Globus pallidus (tissue), 1 donor: ENCODE data around the gene NSG1.

Experiments
- DNase-seq: peaks from one replicate; pipeline ENCODE4 v3.0.0-alpha.2; 2015; ENCODE audit warnings: low spot score

The NSG1 gene

DNA sequence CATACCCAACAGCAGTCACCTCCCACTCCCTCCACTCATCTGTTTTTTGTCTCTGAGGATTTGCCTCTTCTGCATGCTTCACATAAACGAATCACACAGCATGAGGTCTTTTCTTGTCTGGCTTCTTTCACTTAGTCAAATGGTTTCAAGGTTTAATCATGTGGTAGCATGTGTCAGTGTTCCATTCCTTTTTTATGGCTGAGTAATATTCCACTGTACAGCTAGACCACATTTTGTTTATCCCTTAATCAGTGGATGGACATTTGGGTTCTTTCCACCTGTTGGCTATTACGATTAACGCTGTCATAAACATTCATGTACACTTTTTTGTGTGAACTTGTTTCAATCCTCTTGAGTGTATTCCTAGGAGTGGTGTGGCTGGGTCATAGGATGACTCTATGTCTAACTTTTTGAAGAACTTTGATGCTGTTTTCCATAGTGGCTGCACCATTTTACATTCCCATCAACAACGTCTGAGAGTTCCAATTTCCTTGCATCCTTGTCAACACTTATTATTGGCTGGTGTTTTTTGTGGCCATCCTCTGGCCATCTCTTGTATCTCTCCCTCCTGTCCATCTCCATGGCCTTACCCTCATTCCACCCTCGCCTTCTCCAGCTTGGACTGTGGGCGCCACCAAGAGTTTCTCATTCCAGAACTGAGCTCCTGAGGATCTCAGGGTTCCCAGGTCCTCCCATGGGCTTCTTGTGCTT lies 12.4 kb upstream of the NSG1 start:
- no peak for DNase-seq

DNA sequence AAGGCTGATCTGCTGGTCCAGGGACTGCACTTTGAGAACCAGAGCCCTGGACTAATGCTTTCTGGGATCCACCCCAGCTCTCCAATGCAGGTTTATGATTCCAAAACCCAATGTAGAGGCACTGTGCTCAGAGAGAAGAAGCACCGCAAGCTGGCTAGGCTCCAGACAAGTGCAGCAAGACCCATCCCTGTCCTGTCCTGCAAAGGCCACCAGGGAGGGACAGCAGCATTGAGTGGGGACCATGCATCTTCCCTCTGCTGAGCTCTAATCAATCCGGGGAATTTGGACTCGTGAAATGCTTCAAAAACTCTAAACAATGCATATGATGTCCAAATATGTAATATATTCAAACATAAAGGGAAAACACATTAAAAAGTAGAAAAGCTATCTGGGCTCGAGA lies 10.8 kb upstream of the NSG1 start:
- DNase-seq, result no peak

DNA sequence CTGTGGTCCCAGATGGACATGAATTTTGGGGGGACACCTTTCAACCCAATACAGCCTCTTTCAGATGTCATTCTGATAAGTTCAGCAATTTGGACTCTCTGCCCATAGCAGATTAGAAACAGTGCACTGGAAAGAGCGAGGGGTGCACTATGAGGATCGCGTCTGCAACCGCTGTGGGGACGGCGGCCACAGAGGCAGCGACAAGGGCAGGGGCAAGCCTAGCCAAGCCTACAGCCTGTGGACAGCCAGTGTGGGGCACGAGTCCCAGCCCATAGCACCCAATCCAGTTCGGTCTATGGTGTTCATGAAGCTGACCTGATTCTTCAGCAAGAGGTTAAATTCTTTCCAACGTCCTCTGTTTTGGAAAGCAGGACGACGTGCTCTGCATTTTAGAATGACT lies 9.7 kb upstream of the NSG1 start:
- no peak for DNase-seq

DNA sequence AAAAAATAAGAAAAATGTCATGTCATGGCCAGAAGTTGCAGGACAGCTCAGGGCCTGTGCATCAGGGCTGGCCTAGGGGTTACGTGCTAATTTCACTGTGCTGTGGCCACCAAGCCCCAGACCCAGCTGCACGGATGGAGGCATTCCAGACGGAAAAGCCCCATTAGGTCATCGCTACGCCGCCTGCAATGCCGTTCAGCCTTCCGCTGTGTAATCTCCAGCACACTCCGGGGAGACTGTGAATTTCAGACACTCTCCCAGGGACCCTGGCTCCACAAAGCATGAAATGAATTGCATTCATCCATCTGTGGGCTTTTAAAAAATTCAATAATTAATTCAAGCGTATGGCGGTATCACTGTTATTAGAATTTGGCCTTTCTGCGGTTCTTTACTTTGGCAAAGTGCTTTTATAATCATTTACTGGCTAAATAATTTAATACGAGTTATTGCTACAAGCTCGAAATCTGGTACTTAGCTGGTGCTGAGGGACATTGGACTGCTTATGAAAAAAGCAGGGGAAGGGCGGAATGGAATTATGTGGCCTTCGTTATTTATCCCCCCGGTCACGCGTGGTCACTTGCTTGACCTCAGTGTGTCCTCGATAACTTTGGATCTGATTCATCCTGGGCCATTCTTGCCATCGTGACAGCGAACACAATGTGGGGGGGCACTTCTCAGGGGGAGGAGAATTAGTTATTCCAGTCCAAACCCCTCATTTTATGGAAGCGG lies 9.0 kb upstream of the NSG1 start:
- DNase-seq, result no peak

DNA sequence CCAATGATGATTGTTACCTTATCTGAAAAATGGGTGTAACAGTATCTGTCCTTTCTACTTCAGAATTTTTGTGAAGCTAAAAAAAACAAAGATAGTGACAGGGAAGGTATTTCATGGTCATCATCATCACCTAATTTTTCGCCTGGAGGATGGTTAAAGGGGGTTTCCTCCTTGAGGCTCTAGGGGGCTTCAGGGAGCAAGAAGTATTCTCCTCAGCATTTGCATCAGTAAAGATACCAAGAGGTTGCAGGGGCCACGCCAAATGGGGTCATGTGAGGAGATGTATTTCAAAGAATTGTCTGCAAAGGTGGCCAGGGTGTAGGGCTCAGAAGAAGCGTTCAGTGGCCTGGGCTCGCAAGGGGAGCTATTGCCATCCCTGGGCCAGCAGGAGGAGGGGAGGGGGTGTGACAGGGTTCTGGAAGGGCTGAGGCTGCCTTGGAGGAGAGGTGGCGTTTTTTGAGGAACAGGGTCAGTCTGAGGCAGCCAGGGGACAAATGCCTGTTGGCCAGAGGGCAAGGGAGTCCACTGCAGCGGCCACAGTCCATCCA lies 7.3 kb upstream of the NSG1 start:
- DNase-seq, result no peak

DNA sequence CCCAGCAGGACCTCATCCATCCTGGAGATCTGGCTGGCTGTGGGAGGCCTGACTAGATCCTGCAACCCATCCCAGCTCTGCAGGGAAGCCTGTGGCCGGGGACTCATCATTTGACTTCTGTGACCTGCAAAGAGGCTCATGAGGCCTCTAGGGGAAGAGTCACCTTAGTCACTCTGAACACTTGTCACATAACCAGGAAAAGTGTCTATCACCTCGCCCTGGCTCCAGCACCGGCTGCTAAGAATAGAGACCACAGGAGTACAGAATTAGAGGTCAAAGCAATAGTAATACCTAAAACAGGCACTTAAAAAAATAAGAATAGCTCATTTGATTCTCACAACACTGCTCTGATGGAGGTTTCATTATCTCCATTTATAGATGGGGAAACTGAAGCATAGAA lies 3.8 kb upstream of the NSG1 start:
- no peak for DNase-seq

DNA sequence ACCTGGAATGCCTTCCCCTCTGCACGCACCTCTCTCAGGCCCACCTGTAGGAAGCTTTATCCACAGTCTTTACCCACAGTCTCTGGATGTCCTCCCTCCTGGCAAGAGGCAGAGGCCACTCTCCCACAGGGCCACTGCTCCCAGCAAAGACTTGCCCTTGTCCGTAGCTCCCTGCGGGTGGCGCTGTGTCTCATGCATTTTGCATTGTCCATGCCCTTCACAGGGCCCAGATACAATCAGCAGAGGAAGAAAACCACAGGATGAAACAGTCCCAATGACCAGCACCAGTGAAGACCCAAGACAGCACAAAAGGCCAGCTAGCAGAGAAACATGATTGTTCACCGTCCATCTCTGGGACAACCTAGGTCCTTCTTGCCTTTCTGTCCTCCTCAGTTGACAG lies 2.1 kb upstream of the NSG1 start:
- no peak for DNase-seq

DNA sequence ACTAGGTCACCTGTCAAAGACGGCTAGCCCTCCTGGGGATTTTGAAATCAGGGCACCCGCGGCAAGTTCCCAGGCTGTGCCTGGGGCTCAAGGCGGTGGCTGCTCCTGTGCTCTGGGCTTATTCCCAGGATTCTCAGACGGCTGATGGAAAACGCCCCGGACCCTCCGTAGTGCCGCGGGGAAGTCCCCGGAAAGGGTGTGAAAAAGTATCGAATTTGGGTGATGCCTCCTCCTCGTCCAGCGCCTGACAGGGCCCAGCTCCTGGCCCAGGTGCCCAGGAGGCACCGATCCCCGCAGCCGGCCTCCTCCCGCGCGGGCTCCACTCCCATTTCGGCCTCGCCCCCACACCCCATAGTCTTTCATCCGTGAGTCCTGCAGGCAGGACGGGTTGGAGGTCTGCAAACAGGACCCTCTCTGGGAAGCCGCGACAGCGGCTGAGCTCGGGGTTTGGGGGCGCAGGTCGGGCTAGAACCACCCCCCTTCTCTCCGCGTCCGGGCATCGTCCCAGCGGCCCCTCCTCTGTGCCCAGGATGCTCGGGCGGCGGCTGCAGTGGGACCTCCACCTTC lies 1.1 kb upstream of the NSG1 start:
- DNase-seq, result no peak

DNA sequence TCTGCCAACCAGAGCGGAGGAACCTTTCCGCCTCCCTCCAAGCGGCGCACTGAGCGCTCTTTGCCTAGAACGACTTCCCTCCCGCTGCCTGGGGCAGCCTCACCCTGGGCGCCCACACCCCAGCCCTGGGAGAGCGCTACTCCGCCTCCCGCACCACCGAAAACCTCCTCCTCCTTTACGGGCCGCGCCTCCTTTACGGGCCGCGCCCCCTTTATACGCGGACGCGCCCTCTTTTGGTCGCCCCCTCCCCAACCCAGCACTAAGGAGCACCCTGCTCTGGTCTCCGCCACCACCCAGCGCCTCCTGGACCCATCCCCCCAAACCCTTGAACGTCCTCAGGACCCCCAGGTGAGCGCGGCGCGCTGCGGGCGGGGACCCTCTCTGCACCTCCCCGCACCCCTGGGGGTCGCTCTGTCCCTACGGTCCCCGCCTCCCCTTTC lies 586 bp upstream of the NSG1 start:
- DNase-seq, result no peak

DNA sequence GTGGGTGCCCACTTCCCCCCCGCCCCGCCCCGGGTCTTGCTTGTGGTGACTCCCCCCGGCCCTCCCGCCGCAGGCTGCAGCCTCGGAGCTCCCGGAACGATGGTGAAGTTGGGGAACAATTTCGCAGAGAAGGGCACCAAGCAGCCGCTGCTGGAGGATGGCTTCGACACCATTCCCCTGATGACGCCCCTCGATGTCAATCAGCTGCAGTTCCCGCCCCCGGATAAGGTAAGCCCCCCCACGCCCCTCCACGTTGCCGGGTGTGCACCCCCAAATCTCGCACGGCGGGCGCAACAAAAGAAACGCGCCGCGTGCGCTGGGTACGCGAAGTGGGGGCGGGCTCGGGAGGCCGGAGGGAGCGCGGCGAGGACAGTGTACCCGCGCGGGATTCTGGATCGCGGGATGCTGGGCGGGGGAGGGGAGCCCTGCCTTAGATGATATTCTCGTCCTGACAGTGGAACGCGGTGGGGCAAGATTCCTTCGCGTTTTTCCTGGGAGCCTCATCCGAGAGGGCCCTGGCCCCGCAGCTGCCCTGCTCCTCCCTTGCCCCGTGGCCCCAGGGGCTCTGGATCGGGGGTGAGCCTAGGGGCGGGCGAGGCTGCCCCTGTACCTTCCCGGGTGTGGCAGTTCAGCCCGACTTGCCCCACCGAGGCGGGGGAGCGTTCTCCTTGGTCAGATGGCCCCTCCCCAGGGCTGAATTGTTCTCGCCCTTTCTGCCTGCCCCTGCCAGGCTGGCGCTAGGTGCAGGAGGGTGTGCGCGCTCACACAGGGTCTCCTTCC lies 819 bp downstream of the NSG1 start:
- no peak for DNase-seq

DNA sequence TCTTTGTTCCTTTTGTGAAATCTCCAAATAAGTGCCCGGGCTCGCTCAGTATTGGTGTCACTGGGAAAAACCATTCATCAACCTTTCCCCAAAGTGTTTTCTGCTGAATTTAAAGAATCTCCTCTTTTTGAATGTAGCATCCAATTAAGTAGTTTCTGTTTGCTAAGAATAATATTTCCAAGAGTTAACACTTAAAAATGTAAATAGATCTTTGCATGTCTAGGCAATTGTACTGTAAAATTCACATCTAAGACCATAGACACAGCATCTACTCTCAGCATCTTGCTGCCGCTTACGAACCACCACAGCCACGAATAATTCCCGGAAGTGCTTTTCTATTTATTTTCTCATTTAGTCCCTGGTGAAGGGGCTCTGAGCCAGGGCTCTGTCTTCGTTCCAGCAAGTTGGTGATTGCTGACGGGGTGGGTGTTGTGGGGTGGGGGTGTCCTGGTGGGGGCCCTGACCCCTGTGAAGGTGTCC lies 1.4 kb downstream of the NSG1 start:
- no peak for DNase-seq

DNA sequence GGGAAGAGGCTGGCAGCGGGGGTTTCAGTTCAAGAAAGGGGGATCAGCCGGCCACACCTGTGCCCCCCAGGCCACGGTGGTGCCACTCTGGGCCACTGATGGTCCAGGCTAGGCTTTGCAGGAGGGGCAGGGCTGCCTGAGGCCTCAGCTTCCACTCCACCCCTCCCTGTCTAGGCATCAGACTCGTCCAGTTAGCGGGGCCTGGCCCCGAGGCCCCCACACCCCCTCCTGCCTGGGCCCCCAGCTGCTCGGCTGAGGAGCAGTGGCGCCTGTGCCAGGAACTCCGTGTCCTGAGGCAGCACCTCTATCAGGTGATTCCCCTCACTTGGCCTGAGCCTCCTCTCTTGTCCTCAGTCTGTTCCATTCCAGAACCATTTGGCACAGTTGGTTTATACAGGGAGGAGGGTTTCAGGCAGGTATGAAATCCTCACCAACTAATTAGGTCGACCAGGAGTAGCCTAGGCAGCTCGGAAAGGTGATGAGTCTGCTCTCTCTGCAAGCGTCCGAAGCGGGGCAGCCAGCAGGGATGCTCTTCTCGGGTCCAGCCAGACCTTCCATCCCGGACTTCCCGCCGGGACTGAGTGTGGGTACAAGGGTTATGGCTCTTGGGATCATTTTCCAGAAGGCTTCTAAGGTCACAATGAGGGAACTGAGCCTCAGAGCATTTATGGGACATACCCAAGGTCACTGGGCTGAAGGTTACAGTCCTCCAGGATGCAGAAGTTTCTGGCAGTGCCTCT lies 2.1 kb downstream of the NSG1 start:
- DNase-seq, result no peak

DNA sequence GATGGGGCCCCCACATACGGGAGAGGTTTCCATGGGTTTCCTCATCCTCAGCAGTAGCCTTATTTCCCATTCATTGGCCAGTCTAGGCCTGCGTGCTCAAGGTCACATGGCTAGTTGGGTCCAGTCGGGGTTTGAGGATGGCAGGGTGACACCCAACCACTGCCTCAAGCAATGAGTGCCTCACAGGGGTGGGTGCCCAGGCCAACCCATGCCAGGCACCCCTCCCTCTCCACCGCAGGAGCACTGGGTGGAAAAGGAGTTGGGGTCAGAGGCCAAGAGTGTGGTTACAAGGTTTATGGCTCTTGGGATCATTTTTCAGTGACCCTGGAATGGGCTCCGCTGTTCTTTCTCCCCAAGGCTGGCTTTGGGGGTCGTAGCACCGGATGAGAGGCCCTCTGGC lies 3.1 kb downstream of the NSG1 start:
- no peak for DNase-seq

DNA sequence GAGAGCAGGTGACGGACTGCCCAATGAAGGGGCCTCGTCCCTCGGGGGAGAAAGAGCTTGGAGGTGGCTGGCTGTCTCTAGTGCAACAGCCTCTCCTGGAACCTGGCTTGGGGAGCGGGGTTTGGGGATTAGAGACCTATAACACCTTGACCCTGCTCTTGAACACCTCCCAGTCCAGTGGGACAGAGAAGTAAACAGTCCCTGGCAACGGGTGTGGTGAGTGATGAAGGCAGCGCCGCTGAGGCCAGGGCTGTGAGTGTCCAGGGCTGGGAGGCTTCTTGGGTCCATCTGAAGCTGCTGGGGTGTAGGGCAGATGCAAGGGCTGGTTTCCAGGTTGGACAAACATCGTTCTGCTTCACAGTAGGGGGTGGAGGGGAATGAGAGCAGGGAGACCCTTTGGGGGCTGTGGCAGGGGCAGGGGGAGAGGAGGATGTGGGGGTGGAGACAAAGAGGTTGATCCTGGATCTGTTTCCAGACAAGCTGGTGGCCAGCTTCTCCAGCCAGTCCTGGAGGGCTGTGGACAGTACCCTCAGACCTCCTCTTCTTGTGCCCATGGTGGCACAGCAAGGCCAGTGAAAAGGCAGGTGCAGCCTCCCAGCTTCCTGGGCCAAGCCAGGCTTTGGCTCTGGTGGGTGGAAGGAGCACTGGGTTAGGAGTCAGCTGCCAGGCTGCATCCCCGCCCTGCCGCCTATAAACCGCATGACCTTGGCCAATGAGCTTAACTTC lies 3.8 kb downstream of the NSG1 start:
- DNase-seq, result no peak

DNA sequence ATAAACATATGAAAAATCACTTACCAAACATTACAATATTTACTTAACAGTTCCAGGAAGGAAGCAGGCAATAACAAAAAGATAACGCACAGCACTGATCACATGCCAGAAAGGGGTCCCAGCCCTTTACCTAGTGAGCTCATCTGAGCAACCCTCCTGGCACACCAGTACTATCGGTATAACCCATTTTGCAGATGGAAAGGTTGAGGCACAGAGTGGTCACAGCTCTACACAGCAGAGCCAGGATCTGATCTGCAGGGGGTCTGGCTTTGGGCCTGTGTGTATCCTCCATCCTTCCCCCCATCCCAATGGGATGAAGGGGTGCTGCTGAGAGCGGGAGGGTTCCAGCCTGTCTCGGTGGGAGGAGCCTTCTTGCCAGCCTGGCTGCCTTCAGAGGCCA lies 5.0 kb downstream of the NSG1 start:
- DNase-seq, result no peak

DNA sequence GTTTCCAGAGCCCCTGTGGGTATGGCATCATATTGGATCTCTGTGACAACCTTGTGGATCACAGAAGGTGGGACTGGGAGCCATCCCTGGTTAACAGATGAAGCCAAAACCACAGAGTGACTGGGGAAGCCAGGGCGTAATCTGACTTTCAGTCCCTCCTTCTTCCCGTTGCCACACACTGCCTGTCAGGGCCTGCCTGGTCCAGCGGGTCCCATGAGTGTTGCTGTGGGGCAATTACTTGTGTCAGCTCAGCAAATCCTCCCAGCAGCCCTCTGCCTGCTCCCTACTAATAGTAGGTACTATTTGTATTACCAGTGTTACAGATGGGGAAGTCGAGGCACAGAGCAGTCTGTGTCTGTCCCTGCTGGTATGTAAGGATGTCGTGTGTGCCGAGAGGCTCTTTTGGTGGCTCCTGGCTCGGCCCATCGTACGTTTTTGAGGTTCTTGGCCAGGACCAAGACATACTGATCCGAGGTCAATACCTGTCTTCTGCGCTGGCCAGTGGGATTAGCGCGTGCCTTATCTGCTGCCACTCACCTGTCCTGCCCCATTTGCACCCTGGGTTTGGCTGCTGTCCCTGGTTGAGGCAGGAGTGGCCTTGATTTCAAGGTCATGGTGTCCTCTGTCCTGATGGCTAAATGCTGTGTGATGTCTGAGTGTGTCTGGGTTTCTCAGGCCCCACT lies 5.7 kb downstream of the NSG1 start:
- no peak for DNase-seq

DNA sequence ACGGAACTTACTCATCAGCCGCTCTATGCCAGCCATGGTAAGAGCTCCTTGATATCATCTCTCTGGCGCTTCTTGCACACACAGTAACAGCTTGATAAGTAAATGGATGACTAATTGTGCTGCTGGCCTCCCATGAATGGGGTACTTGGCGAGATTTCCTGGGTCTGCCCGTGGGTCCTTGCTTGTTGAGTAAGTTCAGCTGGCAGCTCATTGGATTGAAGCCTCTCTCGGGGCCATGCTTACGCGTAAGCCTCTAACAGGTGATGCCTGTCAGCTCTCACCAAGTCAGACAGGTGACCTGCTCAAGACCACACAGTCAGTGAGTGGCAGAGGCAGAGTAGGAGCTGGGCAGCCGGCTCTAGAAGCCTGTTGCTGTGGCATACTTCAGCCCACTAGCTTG lies 7.7 kb downstream of the NSG1 start:
- no peak for DNase-seq

DNA sequence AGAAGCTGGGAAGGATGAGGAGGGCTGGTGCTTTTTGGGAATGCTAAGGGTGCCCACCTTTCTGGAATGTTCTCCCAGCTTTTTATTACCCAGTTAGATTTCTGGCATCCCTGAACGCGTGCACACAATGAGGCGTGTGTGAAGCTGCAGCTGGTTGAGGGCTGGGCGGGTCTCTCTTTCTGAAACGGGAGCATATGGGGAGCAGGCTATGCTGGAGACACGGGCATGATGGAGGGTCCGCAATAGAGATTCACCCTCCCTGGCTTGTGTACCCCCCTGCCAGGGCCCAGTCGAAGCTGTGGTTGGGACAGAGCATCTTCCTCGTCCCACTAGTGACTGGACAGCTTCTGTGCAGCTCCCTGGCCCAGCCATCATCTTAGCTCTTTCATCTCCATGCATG lies 8.5 kb downstream of the NSG1 start:
- DNase-seq, result no peak

DNA sequence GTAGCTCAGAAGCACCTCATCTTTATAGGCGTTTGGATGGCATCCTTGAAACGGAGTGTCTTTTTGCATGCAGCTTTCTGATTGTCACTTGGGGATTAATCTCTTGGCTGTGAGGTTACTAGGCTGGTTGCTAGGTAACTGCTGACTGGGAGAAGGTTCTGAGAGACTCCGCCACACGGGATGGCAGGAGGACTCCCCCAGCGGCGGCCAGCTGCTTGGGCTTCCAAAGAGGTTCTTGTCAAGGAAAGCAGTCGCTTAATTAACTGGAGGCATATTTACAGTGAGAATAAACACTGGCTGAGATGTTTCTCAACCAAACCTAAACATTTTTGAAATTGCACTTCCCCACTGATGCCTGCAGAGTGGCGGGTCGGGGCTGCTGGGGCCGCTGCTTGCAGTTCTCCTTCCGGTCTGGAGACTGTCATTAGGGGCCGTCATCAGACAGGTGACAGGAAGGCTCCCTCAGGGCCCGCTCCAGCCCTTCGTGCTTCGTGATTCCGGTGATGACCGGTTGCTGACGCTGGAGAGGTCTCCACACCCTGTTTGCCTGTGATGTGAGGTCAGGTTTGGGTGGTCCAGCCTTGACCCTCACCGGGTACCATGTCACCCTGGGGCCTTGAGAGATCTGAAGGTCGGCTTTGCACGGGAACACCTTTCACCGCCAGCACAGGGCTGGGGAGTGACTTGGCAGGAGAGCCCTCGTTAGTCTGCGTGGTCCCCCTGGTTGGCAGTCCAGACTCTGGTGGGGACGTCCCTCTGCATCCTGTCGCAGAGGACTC lies 9.1 kb downstream of the NSG1 start:
- DNase-seq, result no peak
